Glomerular visceral epithelial cell (primary cell): ENCODE measurements around the gene NDUFS6.
"Not testable (repeated sequence)": the region's sequence is repeated elsewhere in the genome, so short reads cannot be mapped to it uniquely, and the experiment has no call there.

ENCODE experiments used
- DNase-seq: peaks from one replicate; pipeline ENCODE4 v3.0.0-alpha.2; 2016; ENCODE audit errors: extremely low spot score

NDUFS6 gene

GRCh38 chr5:1798589-1798988 lies 2.6 kb upstream of the NDUFS6 start:
- not testable (repeated sequence) for DNase-seq

GRCh38 chr5:1799110-1799601 lies 2.1 kb upstream of the NDUFS6 start:
- peak; percentile 34 for DNase-seq

GRCh38 chr5:1799602-1800471 lies 1.4 kb upstream of the NDUFS6 start, which contains the start of gene MRPL36:
Gene MRPL36, minus strand, starts transcription at chr5:1799837. Its CDS starts 902 bp downstream, at chr5:1798935.
- peak; percentile 94 for DNase-seq

- DNase-seq, result no peak
Measured at GRCh38 chr5:1800472-1801221, 560 bp upstream of the NDUFS6 start.

GRCh38 chr5:1801967-1802295 lies 724 bp downstream of the NDUFS6 start:
- DNase-seq, result peak; percentile 34

- no peak for DNase-seq
Measured at GRCh38 chr5:1803192-1803591, 2.0 kb downstream of the NDUFS6 start.

- DNase-seq, result no peak
Measured at GRCh38 chr5:1804001-1804690, 2.9 kb downstream of the NDUFS6 start.

GRCh38 chr5:1805326-1805725 lies 4.1 kb downstream of the NDUFS6 start:
- DNase-seq, result no peak

- DNase-seq, result no peak
Measured at GRCh38 chr5:1805736-1806135, 4.5 kb downstream of the NDUFS6 start.

GRCh38 chr5:1806199-1806598 lies 5.0 kb downstream of the NDUFS6 start:
- no peak for DNase-seq

- DNase-seq, result no peak
Measured at GRCh38 chr5:1806974-1807373, 5.8 kb downstream of the NDUFS6 start.

- DNase-seq, result no peak
Measured at GRCh38 chr5:1807451-1808185, 6.4 kb downstream of the NDUFS6 start.

GRCh38 chr5:1808439-1808838 lies 7.2 kb downstream of the NDUFS6 start:
- peak; percentile 60 for DNase-seq

GRCh38 chr5:1809416-1810035 lies 8.3 kb downstream of the NDUFS6 start:
- DNase-seq, result no peak

- DNase-seq, result no peak
Measured at GRCh38 chr5:1810581-1811101, 9.4 kb downstream of the NDUFS6 start.

- DNase-seq, result no peak
Measured at GRCh38 chr5:1814183-1815020, 13.2 kb downstream of the NDUFS6 start.

- no peak for DNase-seq
Measured at GRCh38 chr5:1815071-1815786, 14.0 kb downstream of the NDUFS6 start.

GRCh38 chr5:1815881-1816292 lies 14.7 kb downstream of the NDUFS6 start:
- DNase-seq, result no peak

- not testable (repeated sequence) for DNase-seq
Measured at GRCh38 chr5:1816495-1817089, 15.4 kb downstream of the NDUFS6 start.
